Stomach (tissue), 4 donors: ENCODE measurements around the gene CRIP2.

Experiments used
- EP300 ChIP-seq: sonication (generic); formaldehyde crosslinking; IDR thresholded peaks from one replicate; pipeline ENCODE4 v1.6.1; 2017; ENCODE audit warnings: antibody characterized with exemption
- POLR2A ChIP-seq, 4 donors: fragments of 450-650 bp; IDR thresholded peaks; one replicate each; pipeline ENCODE4 v1.6.1; 2016; ENCODE audit warnings: antibody characterized with exemption in 4 of 4, control low read depth in 2 of 4, mild to moderate bottlenecking in 1 of 4, moderate library complexity in 1 of 4
- POLR2AphosphoS5 ChIP-seq, 3 donors: sonication (generic); formaldehyde crosslinking; IDR thresholded peaks; one replicate each; pipeline ENCODE4 v1.6.1; 2016; ENCODE audit warnings: antibody characterized with exemption in 3 of 3
- TF ChIP-seq, protein P1 (sequence below), 7 experiments: fragments of 450-650 bp in 4 of 7; fragments of 200-600 bp in 3 of 7; sonication (generic) in 3 of 7; IDR thresholded peaks; one replicate each; pipeline ENCODE4 v1.5.1; 2016 to 2019; ENCODE audit warnings: antibody characterized with exemption in 7 of 7, control low read depth in 2 of 7, mild to moderate bottlenecking in 1 of 7

DNA sequence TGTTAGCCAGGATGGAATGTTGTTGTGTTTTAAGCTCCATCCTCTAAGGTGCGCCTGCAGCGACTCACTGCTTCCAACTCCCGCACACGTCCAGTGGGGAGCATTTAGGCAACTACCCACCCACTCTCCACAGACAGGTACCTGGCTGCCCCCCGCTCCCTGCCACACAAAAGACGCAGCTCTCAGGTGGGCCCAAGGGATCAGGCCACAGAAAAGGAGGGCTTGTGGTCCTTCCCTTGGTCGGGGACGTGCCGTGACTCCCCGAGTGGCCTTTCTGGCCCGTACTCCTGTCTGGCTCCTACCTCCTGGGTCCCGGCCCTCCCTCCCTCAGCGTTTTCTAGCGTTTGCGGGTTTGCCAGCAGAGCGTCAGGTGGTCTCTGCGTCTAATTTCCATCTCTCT lies 32.6 kb downstream of the CRIP2 start:
- TF ChIP-seq, protein P1, sequence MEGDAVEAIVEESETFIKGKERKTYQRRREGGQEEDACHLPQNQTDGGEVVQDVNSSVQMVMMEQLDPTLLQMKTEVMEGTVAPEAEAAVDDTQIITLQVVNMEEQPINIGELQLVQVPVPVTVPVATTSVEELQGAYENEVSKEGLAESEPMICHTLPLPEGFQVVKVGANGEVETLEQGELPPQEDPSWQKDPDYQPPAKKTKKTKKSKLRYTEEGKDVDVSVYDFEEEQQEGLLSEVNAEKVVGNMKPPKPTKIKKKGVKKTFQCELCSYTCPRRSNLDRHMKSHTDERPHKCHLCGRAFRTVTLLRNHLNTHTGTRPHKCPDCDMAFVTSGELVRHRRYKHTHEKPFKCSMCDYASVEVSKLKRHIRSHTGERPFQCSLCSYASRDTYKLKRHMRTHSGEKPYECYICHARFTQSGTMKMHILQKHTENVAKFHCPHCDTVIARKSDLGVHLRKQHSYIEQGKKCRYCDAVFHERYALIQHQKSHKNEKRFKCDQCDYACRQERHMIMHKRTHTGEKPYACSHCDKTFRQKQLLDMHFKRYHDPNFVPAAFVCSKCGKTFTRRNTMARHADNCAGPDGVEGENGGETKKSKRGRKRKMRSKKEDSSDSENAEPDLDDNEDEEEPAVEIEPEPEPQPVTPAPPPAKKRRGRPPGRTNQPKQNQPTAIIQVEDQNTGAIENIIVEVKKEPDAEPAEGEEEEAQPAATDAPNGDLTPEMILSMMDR (IDR thresholded peaks at IDR 0.05): no peak
- TF ChIP-seq EP300 (no peak), POLR2A (IDR thresholded peaks at IDR 0.05) (no peak), POLR2AphosphoS5 (IDR thresholded peaks at IDR 0.05) (no peak)
